GM12874 (cell line): Measurements from ENCODE around the gene CXCR6.

Experiments used
- CTCF ChIP-seq: IDR thresholded peaks from 2 replicates; pipeline ENCODE4 v1.5.1; 2011; ENCODE audit warnings: low read depth, mild to moderate bottlenecking, control low read depth, low read length, moderate library complexity; ENCODE audit not compliant: insufficient read depth

The CXCR6 gene

GRCh38 chr3:45946307-45946706 is 3.0 kb downstream of the CXCR6 start:
- TF ChIP-seq CTCF, result no peak

- no peak for TF ChIP-seq CTCF
Measured at GRCh38 chr3:45946875-45947274, 3.6 kb downstream of the CXCR6 start.

- TF ChIP-seq CTCF, result no peak
Measured at GRCh38 chr3:45947361-45947760, 4.1 kb downstream of the CXCR6 start.

GRCh38 chr3:45948311-45948781 is 5.1 kb downstream of the CXCR6 start:
- TF ChIP-seq CTCF, result no peak

GRCh38 chr3:45948881-45949280 is 5.6 kb downstream of the CXCR6 start:
- no peak for TF ChIP-seq CTCF

GRCh38 chr3:45949432-45949831 is 6.2 kb downstream of the CXCR6 start:
- TF ChIP-seq CTCF, result no peak

- TF ChIP-seq CTCF, result no peak
Measured at GRCh38 chr3:45950131-45950530, 6.9 kb downstream of the CXCR6 start.
